ENCODE data around the gene SKI. TPM values are rescaled to one million over a fixed set of nuclear protein-coding genes. Genes with fewer than 3 reads are reported as not detected.

The SKI gene
- total and polyA plus RNA-seq, 2 donors (not counting 1 experiment from before 2014, with no cell fraction given): 14.9 to 74.9 TPM

DNA sequence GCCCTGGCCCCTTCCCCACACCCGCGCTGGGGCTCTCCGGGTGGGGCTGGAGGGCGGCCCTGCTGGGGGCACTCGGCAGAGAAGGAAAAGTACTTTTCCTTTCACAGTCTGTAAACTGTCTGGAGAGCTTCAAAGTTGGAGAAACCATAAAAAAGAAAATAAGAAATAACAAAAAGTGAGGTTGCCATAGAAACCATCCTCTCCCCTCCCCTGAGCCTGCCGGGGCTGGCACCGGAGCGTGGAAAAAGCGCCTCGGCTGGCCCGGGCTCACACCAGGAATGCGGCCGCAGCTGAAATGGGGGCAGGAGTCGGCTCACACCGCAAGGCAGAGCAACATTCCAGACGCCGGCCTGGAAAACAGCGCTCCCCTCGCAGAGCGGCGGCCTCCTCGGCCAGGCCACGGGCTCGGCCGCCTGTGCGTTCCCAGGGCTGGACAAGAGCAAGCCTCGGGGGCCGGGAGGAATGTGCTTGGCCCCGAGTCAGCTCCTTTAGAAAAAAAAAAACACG, 94.0 kb downstream of the SKI start:
- H3K27me3 ChIP-seq (replicated peaks in 1 of 4; ENCODE audit: control extremely low read depth in 1 of 4, control insufficient read depth in 3 of 4, insufficient read depth in 4 of 4, low read length in 3 of 4): peaks cover 0 to 27% (median 0%) of the 10 kb centered on the region in 4 experiments
- ChIA-PET POLR2A (no interaction called here), CTCF (no interaction called here)
- H4K20me1 ChIP-seq (ENCODE audit: control insufficient read depth, insufficient read depth, low read length, poor library complexity, severe bottlenecking): no peaks in the 10 kb centered on the region
- no peak for TF ChIP-seq EZH2 (IDR thresholded peaks at IDR 0.05; ENCODE audit: borderline replicate concordance, insufficient read depth, low read depth, low read length, poor library complexity, severe bottlenecking)
- TF ChIP-seq CTCF (IDR thresholded peaks at IDR 0.05): no peak
- H3K4me1 ChIP-seq (ENCODE audit: control insufficient read depth in 2 of 2, insufficient read depth in 2 of 2, low read length in 2 of 2): no peaks in the 10 kb centered on the region
- no peak overlapping the region for H3K4me2 ChIP-seq (replicated peaks; ENCODE audit: low read depth, low read length, poor library complexity, severe bottlenecking)
- peaks cover 3% of the 10 kb centered on the region for H3K27me3 Mint-ChIP-seq
- WGBS (ENCODE audit: insufficient coverage): 38% methylated on average over 25 of the region's 30 CpGs
- no peaks in the 10 kb centered on the region for H3K36me3 ChIP-seq (replicated peaks in 1 of 2; ENCODE audit: control extremely low read depth in 1 of 2, control insufficient read depth in 1 of 2, extremely low read depth in 1 of 2, insufficient read depth in 2 of 2, low read length in 1 of 2)
- peaks cover under 1% of the 10 kb centered on the region for H3K4me1 Mint-ChIP-seq
- H3K27ac ChIP-seq (ENCODE audit: low read length in 2 of 2): no peak overlapping the region
- ATAC-seq (ENCODE audit: low read depth) (no peak), DNase-seq (no peak)
- H3K9ac ChIP-seq (ENCODE audit: low read length): no peak overlapping the region
- no peak overlapping the region for H2AFZ ChIP-seq (ENCODE audit: insufficient read depth, low read depth, low read length, poor library complexity, severe bottlenecking)
- H3K9me3 ChIP-seq (ENCODE audit: control extremely low read depth in 1 of 3, control insufficient read depth in 2 of 3, insufficient read depth in 1 of 3, low read length in 2 of 3): no peaks in the 10 kb centered on the region
- H3K9me3 Mint-ChIP-seq (ENCODE audit: insufficient read depth): no peaks in the 10 kb centered on the region
- intact Hi-C loops (cut with micrococcal nuclease): no loop called here
- no peaks in the 10 kb centered on the region for H3K79me2 ChIP-seq (ENCODE audit: control insufficient read depth, insufficient read depth, low read length)
- no peak overlapping the region for H3K27ac Mint-ChIP-seq
- H3K4me3 ChIP-seq (ENCODE audit: control extremely low read depth in 1 of 5, extremely low read depth in 1 of 5, insufficient read depth in 1 of 5, low read depth in 2 of 5, low read length in 4 of 5): no peak overlapping the region
- no peak overlapping the region for H3K4me3 Mint-ChIP-seq

GRCh38 chr1:2322581-2323211, 94.6 kb downstream of the SKI start:
- H3K4me1 Mint-ChIP-seq: no peaks in the 10 kb centered on the region
- H3K36me3 ChIP-seq (replicated peaks in 1 of 2; ENCODE audit: control extremely low read depth in 1 of 2, control insufficient read depth in 1 of 2, extremely low read depth in 1 of 2, insufficient read depth in 2 of 2, low read length in 1 of 2): no peaks in the 10 kb centered on the region
- no peak for DNase-seq
- no peak overlapping the region for H3K4me3 Mint-ChIP-seq
- H3K4me3 ChIP-seq (ENCODE audit: control extremely low read depth in 1 of 5, extremely low read depth in 1 of 5, insufficient read depth in 1 of 5, low read depth in 2 of 5, low read length in 4 of 5): no peak overlapping the region
- no peak for TF ChIP-seq EZH2 (IDR thresholded peaks at IDR 0.05; ENCODE audit: borderline replicate concordance, insufficient read depth, low read depth, low read length, poor library complexity, severe bottlenecking)
- POLR2A ChIA-PET: no interaction called here
- H3K27ac ChIP-seq (ENCODE audit: low read length in 2 of 2): no peak overlapping the region
- peaks cover 0 to 27% (median 0%) of the 10 kb centered on the region in 4 experiments for H3K27me3 ChIP-seq (replicated peaks in 1 of 4; ENCODE audit: control extremely low read depth in 1 of 4, control insufficient read depth in 3 of 4, insufficient read depth in 4 of 4, low read length in 3 of 4)
- H3K9ac ChIP-seq (ENCODE audit: low read length): no peak overlapping the region
- H3K4me1 ChIP-seq (ENCODE audit: control insufficient read depth in 2 of 2, insufficient read depth in 2 of 2, low read length in 2 of 2): no peaks in the 10 kb centered on the region
- H2AFZ ChIP-seq (ENCODE audit: insufficient read depth, low read depth, low read length, poor library complexity, severe bottlenecking): no peak overlapping the region
- no peaks in the 10 kb centered on the region for H3K9me3 ChIP-seq (ENCODE audit: control extremely low read depth in 1 of 3, control insufficient read depth in 2 of 3, insufficient read depth in 1 of 3, low read length in 2 of 3)
- WGBS (ENCODE audit: insufficient coverage): 93% methylated on average over 41 of the region's 41 CpGs
- intact Hi-C loops (cut with micrococcal nuclease): no loop called here
- peaks cover 6% of the 10 kb centered on the region for H3K27me3 Mint-ChIP-seq
- no peaks in the 10 kb centered on the region for H3K79me2 ChIP-seq (ENCODE audit: control insufficient read depth, insufficient read depth, low read length)
- H3K9me3 Mint-ChIP-seq (ENCODE audit: insufficient read depth): no peaks in the 10 kb centered on the region
- H4K20me1 ChIP-seq (ENCODE audit: control insufficient read depth, insufficient read depth, low read length, poor library complexity, severe bottlenecking): no peaks in the 10 kb centered on the region
- ATAC-seq (ENCODE audit: low read depth): no peak
- no peak overlapping the region for H3K4me2 ChIP-seq (replicated peaks; ENCODE audit: low read depth, low read length, poor library complexity, severe bottlenecking)
- H3K27ac Mint-ChIP-seq: no peak overlapping the region
- CTCF ChIA-PET: no interaction called here

Measured in B cell (primary cell).